ENCODE measurements around the gene PARVG.

GRCh38 chr22:44247346-44247745 lies 66.6 kb downstream of the PARVG start:
- TF ChIP-seq, protein P1, sequence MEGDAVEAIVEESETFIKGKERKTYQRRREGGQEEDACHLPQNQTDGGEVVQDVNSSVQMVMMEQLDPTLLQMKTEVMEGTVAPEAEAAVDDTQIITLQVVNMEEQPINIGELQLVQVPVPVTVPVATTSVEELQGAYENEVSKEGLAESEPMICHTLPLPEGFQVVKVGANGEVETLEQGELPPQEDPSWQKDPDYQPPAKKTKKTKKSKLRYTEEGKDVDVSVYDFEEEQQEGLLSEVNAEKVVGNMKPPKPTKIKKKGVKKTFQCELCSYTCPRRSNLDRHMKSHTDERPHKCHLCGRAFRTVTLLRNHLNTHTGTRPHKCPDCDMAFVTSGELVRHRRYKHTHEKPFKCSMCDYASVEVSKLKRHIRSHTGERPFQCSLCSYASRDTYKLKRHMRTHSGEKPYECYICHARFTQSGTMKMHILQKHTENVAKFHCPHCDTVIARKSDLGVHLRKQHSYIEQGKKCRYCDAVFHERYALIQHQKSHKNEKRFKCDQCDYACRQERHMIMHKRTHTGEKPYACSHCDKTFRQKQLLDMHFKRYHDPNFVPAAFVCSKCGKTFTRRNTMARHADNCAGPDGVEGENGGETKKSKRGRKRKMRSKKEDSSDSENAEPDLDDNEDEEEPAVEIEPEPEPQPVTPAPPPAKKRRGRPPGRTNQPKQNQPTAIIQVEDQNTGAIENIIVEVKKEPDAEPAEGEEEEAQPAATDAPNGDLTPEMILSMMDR (conservative IDR thresholded peaks at IDR 0.05; ENCODE audit: low read depth, low read length) = no peak
- TF ChIP-seq EZH2 (IDR thresholded peaks at IDR 0.05; ENCODE audit: borderline replicate concordance, low read depth, low read length, poor library complexity, severe bottlenecking) = no peak

Data from A673 (cell line).